ENCODE data around the gene SLC1A4. TPM values are rescaled to one million over a fixed set of nuclear protein-coding genes. Genes with fewer than 3 reads are reported as not detected.
"Not testable (repeated sequence)": the region's sequence is repeated elsewhere in the genome, so short reads cannot be mapped to it uniquely, and the experiment has no call there.

Gene SLC1A4
- total and polyA plus RNA-seq, 3 donors from 2014 or later, result 14.3 to 28.5 (median 17.8) TPM

DNA sequence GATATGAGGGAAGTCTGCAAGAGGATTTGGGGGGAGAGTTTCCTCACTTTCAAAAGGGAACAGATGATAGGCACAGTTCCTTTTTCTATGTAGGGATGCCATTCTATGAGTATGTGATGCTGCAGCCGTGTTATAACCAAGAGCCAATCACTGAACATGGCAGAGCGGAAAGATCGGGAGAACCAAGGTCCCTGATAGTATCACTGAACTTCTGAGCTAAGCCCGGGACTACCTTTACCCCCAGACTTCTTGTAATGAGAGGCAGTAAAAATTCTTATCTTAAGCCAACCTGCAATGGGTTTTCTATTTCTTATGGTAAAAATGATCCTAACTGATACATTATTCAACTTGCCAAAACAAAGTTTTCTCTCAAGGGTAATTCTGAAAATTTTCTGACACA, 21.6 kb upstream of the SLC1A4 start:
- no peak overlapping the region for H3K4me3 ChIP-seq
- no peak for DNase-seq
- 79 to 89% methylated on average over 4 of the region's 4 CpGs for WGBS, 2 donors
- no peaks in the 10 kb centered on the region for H3K9me3 ChIP-seq
- TF ChIP-seq CTCF (IDR thresholded peaks at IDR 0.05) (no peak), POLR2A (IDR thresholded peaks at IDR 0.05) (no peak)
- H3K36me3 ChIP-seq (ENCODE audit: low read depth, missing control alignments), result no peaks in the 10 kb centered on the region
- no peak overlapping the region for H3K27ac ChIP-seq
- intact Hi-C loops (cut with DNase I; ENCODE audit: low total_unique reads), result no loop called here
- H3K4me1 ChIP-seq, result no peaks in the 10 kb centered on the region
- H3K27me3 ChIP-seq, result no peaks in the 10 kb centered on the region

DNA sequence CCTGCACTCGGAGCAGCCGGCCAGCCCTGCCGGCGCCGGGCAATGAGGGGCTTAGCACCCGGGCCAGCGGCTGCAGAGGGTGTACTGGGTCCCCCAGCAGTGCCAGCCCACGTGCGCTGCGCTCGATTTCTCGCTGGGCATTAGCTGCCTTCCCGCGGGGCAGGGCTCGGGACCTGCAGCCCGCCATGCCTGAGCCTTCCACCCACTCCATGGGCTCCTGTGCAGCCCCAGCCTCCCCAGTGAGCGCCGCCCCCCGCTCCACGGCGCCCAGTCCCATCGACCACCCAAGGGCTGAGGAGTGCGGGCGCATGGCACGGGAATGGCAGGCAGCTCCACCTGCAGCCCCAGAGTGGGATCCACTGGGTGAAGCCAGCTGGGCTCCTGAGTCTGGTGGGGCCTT, 20.1 kb upstream of the SLC1A4 start:
- H3K4me1 ChIP-seq; intact Hi-C loops (cut with DNase I; ENCODE audit: low total_unique reads); H3K9me3 ChIP-seq; DNase-seq; H3K27ac ChIP-seq; H3K36me3 ChIP-seq (ENCODE audit: low read depth, missing control alignments); H3K27me3 ChIP-seq: not testable (repeated sequence)
- peak overlapping the region; percentile 31 to 32 for H3K4me3 ChIP-seq
- WGBS, 2 donors, result 54% methylated on average over 20 of the region's 25 CpGs; no CpG with 5 or more reads in 1 of the 2 donors

DNA sequence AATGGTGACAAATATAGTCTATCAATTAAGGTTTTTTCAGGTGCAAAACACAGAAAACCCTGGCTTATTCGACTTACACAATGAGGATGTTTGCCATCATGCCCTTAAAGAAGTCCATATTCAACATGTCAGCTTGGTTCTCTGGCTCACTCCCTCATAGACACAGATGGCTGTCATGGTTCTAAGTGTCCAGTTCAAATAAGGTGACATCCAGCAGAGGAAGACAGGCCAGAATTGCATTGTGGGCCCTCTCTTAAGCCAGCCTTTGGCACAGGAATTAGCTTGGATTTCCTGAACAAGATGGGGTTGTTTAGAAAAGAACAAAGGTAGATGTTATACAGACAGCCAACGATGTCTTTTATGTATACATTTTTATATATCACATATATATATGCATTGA, 18.7 kb upstream of the SLC1A4 start:
- Histone ChIP-seq H3K9me3 (no peaks in the 10 kb centered on the region), H3K36me3 (ENCODE audit: low read depth, missing control alignments) (no peaks in the 10 kb centered on the region), H3K27ac (no peak overlapping the region), H3K4me1 (no peaks in the 10 kb centered on the region), H3K27me3 (no peaks in the 10 kb centered on the region), H3K4me3 (no peak overlapping the region)
- 90 to 91% methylated on average over 2 of the region's 2 CpGs for WGBS, 2 donors
- DNase-seq, result no peak
- no peak for TF ChIP-seq POLR2A (IDR thresholded peaks at IDR 0.05)
- no peak for TF ChIP-seq CTCF (IDR thresholded peaks at IDR 0.05)
- intact Hi-C loops (cut with DNase I; ENCODE audit: low total_unique reads), result no loop called here

DNA sequence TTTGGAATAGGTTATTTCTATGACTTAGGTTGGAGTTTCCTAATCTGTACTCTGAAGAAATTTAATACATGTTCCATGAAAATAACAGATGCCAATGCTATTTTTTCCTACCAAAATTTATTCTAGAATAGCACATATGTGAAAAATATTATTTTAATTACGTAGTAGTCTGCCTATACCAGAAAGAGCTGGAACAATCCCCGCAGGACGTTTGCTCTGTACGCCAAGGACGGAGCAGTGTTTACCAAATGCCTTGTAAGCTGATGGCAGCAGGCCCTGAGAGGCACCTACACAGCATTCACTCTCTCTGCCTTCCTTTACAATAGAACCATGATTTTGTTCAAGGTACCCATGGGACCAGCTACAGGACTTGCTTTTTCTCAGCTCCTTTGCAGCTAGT, 16.8 kb upstream of the SLC1A4 start:
- Histone ChIP-seq H3K9me3 (no peaks in the 10 kb centered on the region), H3K4me3 (no peak overlapping the region), H3K27me3 (no peaks in the 10 kb centered on the region), H3K36me3 (ENCODE audit: low read depth, missing control alignments) (no peaks in the 10 kb centered on the region), H3K27ac (no peak overlapping the region), H3K4me1 (no peaks in the 10 kb centered on the region)
- no peak for DNase-seq
- intact Hi-C loops (cut with DNase I; ENCODE audit: low total_unique reads), result no loop called here
- WGBS, 2 donors, result 89 to 93% methylated on average over 5 of the region's 5 CpGs
- TF ChIP-seq POLR2A (IDR thresholded peaks at IDR 0.05) (no peak), CTCF (IDR thresholded peaks at IDR 0.05) (no peak)

DNA sequence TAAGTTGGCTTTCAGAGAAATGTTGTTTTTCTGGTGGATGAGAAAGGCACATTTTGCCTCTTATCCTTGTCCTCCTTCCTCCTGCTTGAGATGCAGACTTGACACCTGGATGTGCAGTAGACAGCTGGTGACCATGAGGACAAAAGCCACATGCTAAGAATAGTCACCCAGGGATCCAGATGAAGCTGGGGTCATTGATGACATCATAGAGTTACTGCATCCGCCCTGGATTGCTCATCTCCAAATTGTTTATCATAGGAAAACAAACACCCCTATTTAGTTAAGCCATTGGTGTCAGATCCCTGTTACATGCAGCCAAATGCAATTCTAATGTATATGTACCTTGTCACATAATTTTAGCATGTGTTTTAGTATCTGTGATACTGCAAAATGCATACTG, 16.3 kb upstream of the SLC1A4 start:
- no peaks in the 10 kb centered on the region for H3K27me3 ChIP-seq
- DNase-seq, result no peak
- no peak for TF ChIP-seq CTCF (IDR thresholded peaks at IDR 0.05)
- TF ChIP-seq POLR2A (IDR thresholded peaks at IDR 0.05), result no peak
- 84 to 91% methylated on average over 1 of the region's 1 CpG for WGBS, 2 donors
- no peaks in the 10 kb centered on the region for H3K4me1 ChIP-seq
- H3K36me3 ChIP-seq (ENCODE audit: low read depth, missing control alignments), result no peaks in the 10 kb centered on the region
- H3K27ac ChIP-seq, result no peak overlapping the region
- H3K4me3 ChIP-seq, result no peak overlapping the region
- H3K9me3 ChIP-seq, result no peaks in the 10 kb centered on the region
- intact Hi-C loops (cut with DNase I; ENCODE audit: low total_unique reads), result no loop called here

Measured in testis (tissue), 3 donors.